ENCODE data around the gene AGPAT3.
A peak's percentile ranks its signal among the peaks of the same experiment; 100 is the strongest.

The AGPAT3 gene

GRCh38 chr21:43921979-43922945 lies 57.2 kb downstream of the AGPAT3 start:
- TF ChIP-seq, protein P1, sequence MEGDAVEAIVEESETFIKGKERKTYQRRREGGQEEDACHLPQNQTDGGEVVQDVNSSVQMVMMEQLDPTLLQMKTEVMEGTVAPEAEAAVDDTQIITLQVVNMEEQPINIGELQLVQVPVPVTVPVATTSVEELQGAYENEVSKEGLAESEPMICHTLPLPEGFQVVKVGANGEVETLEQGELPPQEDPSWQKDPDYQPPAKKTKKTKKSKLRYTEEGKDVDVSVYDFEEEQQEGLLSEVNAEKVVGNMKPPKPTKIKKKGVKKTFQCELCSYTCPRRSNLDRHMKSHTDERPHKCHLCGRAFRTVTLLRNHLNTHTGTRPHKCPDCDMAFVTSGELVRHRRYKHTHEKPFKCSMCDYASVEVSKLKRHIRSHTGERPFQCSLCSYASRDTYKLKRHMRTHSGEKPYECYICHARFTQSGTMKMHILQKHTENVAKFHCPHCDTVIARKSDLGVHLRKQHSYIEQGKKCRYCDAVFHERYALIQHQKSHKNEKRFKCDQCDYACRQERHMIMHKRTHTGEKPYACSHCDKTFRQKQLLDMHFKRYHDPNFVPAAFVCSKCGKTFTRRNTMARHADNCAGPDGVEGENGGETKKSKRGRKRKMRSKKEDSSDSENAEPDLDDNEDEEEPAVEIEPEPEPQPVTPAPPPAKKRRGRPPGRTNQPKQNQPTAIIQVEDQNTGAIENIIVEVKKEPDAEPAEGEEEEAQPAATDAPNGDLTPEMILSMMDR (IDR thresholded peaks at IDR 0.05; ENCODE audit: low read depth, low read length): no peak
- peak; percentile 53 to 57 for DNase-seq (ENCODE audit: low read depth in 2 of 2)
- no peak overlapping the region for H3K4me3 ChIP-seq (replicated peaks in 1 of 2; ENCODE audit: low read depth in 2 of 2, low read length in 2 of 2)

- no peak for DNase-seq (ENCODE audit: low read depth in 2 of 2)
- TF ChIP-seq, protein P1 (IDR thresholded peaks at IDR 0.05; ENCODE audit: low read depth, low read length): no peak
- H3K4me3 ChIP-seq (replicated peaks in 1 of 2; ENCODE audit: low read depth in 2 of 2, low read length in 2 of 2): no peak overlapping the region
Observed at GRCh38 chr21:43922949-43923348, 57.9 kb downstream of the AGPAT3 start.

DNA sequence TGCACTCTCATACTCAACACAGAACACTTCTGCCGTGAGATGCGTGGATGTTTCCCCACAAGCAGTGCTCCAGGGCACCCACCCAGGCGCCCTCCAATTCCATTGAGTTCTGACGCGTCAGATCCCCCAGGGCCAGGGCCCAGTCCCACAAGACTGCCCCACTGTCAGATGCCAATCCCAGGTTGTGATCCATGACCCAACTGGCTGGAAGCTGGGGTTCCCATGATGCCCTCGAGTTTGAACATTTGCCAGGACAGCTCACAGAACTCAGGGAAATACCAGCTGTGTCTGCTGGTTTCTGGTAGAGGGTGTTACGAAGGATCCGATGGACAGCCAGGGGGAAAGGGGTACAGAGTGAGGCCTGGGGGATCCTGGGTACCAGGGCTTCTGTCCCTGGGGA lies 58.4 kb downstream of the AGPAT3 start:
- TF ChIP-seq, protein P1 (IDR thresholded peaks at IDR 0.05; ENCODE audit: low read depth, low read length): no peak
- H3K4me3 ChIP-seq (replicated peaks in 1 of 2; ENCODE audit: low read depth in 2 of 2, low read length in 2 of 2): no peak overlapping the region
- DNase-seq (ENCODE audit: low read depth in 2 of 2): peak; percentile 21 to 27

GRCh38 chr21:43924421-43925095 lies 59.5 kb downstream of the AGPAT3 start:
- no peak for DNase-seq (ENCODE audit: low read depth in 2 of 2)
- H3K4me3 ChIP-seq (replicated peaks in 1 of 2; ENCODE audit: low read depth in 2 of 2, low read length in 2 of 2): no peak overlapping the region
- TF ChIP-seq, protein P1 (IDR thresholded peaks at IDR 0.05; ENCODE audit: low read depth, low read length): no peak

- TF ChIP-seq, protein P1 (IDR thresholded peaks at IDR 0.05; ENCODE audit: low read depth, low read length): no peak
- no peak for DNase-seq (ENCODE audit: low read depth in 2 of 2)
- no peak overlapping the region for H3K4me3 ChIP-seq (replicated peaks in 1 of 2; ENCODE audit: low read depth in 2 of 2, low read length in 2 of 2)
Observed at GRCh38 chr21:43925096-43925481, 60.1 kb downstream of the AGPAT3 start.

- DNase-seq (ENCODE audit: low read depth in 2 of 2): no peak
- TF ChIP-seq, protein P1 (IDR thresholded peaks at IDR 0.05; ENCODE audit: low read depth, low read length): no peak
- no peak overlapping the region for H3K4me3 ChIP-seq (replicated peaks in 1 of 2; ENCODE audit: low read depth in 2 of 2, low read length in 2 of 2)
Observed at GRCh38 chr21:43925609-43926008, 60.6 kb downstream of the AGPAT3 start.
